Adrenal gland (tissue), 5 donors: ENCODE data around the gene ATP6V0D1.

Experiments
- CTCF ChIP-seq, 6 experiments: fragments of 450-650 bp in 4 of 6; fragments of 200-600 bp in 2 of 6; sonication (generic) in 1 of 6; IDR thresholded peaks; 1 replicate in 5 of 6; 2 replicates in 1 of 6; pipeline versions ENCODE4 v1.5.1 to v1.8.0; 2016 to 2021; ENCODE audit warnings: antibody characterized with exemption in 6 of 6, mild to moderate bottlenecking in 2 of 6, moderate library complexity in 1 of 6
- POLR2A ChIP-seq, 2 donors: fragments of 450-650 bp; IDR thresholded peaks; one replicate each; pipeline ENCODE4 v1.6.1; 2017; ENCODE audit warnings: antibody characterized with exemption in 2 of 2, mild to moderate bottlenecking in 2 of 2, moderate library complexity in 1 of 2
- donor health status: DM: no; HTN: no; CAD: no.

DNA sequence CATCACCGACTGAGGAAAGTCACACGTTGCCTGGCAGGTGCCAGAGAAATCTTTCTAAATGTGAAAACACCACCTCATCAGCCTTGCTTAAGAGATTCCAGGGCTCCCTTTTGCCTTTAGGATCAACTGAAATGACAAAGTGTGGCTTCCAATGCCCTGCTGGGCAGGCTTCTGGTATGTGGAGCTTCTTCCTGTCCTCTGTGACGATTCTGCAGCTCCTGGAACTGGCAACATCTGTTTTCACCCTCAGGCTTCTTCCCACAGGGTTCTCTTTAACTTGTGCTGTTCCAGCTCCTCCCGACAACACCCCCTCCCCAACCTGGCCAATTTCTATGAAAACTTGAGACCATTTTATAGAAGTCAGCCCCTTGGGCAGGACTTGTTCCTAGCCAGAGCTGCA lies 59.9 kb downstream of the ATP6V0D1 start:
- TF ChIP-seq CTCF (IDR thresholded peaks at IDR 0.05) (no peak), POLR2A (IDR thresholded peaks at IDR 0.05) (no peak)
